T-helper 1 cell treated with Interleukin-12 subunit alpha and Interleukin-12 subunit beta and Interleukin-4 antibody, amounts not matched to agents 30 ng/mL and 1 ng/mL, for 36 hours (primary cell): ENCODE results near the gene GATA6. TPM values are rescaled to one million over a fixed set of nuclear protein-coding genes. Genes with fewer than 3 reads are reported as not detected.
"Not testable (repeated sequence)": the region's sequence is repeated elsewhere in the genome, so short reads cannot be mapped to it uniquely, and the experiment has no call there.

Experiments used
- intact Hi-C: fragments of 100-400 bp; cut with micrococcal nuclease; formaldehyde crosslinking; loops from one replicate; pipeline ENCODE4 v1.15.1; 2024
- total RNA-seq: library from RNA; stranded (reverse); gene quantifications from 2 replicates; pipeline ENCODE4 v1.2.3, GENCODE V29; 2022

GATA6 gene
- total RNA-seq, 1 donor from 2014 or later: not detected

DNA sequence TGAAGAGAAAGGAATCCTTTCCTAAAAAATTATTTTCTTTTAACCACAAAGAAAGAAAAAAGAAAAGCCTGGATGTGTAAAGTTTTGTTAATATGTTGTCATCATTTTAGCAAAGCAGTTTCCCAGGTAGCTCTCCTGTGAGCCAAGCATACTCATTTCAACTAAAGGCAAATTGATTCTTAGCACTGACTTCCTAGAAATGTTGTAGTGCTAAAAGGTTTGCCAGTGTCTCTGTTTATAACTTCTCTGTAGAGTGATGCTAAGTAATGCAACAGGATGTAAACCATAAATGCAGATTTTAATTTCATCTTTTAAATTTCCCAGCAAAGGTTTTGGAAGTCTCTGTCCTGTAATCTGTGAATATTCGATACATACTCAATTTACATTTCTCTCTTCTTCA lies 10.2 kb downstream of the GATA6 start:
- intact Hi-C loops: no loop called here

DNA sequence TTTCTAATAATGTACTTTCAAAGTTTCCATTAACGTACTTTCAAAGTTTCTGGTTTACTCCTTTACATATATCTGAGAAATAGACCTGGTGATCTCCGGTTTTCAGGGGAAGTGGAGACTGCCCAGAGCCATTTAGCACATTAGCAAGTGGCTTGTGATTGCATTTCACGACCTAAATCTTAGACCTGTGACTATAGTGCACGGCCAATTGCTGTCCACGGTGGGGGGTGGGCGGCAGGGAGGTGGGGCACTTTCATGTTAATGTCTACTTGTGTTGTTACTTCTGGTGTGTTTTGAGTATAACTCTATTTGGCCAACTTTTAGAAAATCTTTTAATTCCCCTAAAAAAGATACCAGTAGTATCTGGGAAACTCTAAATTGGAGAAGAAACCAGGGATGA lies 11.3 kb downstream of the GATA6 start:
- intact Hi-C loops: no loop called here

DNA sequence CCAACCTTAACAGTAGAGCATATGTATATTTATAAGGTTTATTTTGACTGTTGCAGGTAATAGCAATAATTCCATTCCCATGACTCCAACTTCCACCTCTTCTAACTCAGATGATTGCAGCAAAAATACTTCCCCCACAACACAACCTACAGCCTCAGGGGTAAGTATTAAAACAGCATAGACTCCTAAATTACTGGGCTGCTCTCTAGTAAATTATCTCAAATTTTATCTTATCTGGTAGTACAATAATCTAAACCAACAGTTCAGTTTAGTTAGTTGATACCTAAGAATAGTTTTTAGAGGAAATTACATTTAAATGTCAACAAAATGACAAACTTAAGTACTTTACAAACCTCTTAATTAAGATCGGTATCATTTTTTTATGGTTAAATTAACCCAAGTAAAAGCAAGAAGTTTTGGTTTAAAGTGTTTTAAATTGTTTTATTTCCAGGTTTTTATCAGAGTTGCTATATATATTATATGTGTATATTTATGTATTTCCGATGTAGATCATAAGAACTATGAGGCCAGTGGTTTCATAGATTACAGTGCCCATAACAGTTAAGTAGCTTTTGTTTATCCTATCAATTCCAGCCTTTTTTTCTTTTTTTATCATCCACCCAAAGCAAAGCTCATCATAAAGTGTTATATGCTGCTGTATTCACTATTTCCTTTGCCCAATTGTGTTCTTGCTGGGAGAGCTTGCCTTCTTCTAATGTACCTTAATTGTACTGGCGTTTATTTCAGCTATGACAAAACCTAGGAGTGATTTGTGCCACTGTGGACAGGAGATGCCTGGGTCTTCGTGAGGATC lies 13.7 kb downstream of the GATA6 start:
- intact Hi-C loops: no loop called here

DNA sequence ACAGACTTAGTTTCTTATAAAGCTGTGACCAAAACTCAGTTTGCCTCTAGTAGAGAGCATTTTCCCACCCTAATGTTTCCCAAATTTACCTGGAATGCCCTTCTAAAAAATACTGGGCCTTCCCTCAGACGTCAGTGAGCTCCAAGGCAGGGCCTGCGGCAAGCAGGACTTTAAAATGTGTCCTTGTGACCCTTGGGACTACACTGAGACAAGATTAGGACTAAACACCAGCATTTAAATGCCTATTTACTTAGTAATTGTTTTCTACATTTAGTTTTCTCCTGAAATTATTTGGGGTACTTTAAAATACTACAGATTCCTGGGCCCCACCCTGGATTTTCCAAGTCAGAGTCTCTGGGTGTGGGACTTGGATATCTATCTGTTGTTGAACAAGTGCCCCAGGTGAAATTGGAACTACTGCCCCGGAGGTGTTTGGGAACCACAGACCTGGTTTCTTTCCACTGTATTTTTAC lies 14.3 kb downstream of the GATA6 start:
- intact Hi-C loops: no loop called here

DNA sequence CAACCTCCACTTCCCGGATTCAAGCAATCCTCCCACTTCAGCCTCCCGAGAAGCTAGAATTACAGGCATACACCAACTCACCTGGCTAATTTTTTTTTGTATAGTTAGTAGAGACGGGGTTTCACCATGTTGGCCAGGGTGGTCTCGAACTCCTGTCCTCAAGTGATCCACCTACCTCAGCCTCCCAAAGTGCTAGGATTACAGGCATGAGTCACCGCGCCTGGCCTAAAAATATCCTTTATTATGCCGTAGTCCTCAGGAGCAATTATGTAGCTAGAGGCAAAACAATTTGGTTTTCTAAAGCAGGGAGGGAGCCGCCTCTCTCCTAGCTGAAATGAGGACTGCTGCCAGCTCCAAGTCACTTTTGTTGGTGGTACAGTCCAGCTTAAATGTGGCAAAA lies 15.2 kb downstream of the GATA6 start:
- intact Hi-C loops: not testable (repeated sequence)

DNA sequence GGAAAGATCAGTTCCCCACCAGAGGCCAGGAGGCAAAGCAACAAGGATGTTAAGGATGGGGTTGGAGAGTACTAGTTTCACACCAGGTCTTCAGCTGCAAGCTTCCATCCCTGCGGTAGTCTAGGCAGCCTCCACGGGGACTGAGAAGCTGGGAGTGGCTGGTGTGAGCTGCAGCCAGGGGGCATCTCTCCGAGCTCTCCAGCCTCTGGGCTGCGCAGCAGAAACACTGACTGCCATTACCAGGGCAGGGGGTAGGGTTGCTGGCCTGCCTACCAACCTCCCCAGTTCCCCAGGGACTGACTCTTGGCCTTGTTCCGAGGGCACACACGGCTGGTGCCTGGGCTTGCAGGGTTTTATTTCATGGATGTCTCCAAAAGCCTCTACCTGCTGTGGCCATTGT lies 15.9 kb downstream of the GATA6 start:
- intact Hi-C loops: no loop called here

DNA sequence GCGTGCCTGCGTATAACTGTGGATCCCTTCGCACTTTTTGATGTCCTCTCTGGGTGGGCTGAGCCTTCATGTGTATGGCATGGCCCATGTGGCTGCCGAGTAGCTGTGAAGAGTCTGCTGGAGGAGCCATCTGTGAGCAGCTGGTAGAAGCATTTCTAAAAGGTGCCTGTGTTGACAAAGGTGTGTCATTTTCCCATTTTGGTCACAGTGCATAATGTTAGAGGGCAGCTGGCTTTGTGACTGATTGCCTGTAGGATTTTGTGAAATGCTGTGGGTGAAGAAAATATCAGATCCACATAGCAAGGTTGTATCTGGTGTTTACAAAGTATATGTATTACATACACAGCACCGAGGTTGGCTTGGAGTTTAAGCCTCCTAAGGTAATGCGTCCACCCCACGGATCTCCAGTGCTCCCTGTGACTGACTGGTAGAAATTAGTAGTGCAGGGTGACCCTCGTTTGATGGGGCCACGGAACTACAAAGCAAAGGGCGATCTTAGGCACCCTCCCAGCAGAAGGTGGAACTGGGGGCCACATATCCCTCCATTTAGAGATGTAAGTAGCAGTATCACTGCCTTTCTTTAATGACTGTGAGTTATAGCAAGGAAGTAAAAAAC lies 16.5 kb downstream of the GATA6 start:
- intact Hi-C loops: no loop called here

DNA sequence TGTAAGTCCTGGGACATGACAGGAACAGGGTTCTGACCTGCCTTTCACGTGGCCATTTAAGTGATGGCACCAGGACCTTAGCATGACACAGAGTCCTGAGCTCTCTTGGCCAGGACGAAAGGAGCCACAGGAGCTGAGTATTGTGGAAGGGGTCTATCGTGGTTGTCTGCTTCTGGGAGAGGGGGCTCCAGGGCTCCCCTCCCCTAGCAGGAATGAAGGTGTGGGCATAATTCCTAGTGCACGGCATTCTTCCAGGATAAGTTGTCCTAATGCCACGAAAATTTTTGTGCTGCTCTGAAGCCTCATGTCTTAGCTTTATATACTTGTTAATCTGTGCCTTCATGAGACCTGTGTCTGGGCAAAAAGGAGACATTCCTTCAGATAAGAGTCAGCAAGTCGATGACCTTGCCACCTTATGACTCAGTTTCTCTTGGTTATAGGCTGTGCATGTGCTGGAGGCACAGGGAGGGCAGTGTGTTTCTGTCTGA lies 17.1 kb downstream of the GATA6 start:
- intact Hi-C loops: no loop called here

DNA sequence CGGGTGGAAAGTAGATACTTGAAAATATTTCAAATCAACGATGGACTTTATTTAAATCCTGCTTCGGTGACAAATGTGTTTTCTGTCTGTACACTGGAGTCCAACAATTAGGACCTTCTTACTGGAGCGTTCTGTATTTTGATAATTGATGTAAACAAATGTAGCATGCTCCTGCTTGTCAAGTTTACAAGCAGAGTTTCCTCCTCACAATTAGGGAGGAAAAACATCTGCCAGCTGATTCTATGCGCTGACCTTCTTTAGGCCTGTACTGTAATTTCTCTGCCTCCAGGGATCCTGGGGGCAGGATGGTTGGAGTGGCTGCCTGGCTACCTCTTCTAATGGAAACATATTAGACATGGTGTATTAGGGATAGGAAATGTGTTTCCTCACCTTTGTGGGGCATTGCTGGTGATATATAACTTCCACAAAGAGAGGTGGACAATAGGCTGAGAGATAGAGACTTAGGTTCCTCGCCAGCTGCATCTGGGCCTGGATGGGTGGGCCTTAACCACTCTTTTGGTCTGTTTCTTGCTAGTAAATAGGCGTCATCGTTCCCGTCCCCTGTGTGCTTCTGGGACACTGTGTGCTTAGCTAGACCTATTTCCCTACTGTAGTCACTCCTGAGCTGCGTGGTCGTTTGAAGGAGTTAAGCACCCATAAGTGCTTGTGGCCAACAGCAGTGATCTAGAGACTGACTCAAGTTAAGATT lies 19.3 kb downstream of the GATA6 start:
- intact Hi-C loops: no loop called here

DNA sequence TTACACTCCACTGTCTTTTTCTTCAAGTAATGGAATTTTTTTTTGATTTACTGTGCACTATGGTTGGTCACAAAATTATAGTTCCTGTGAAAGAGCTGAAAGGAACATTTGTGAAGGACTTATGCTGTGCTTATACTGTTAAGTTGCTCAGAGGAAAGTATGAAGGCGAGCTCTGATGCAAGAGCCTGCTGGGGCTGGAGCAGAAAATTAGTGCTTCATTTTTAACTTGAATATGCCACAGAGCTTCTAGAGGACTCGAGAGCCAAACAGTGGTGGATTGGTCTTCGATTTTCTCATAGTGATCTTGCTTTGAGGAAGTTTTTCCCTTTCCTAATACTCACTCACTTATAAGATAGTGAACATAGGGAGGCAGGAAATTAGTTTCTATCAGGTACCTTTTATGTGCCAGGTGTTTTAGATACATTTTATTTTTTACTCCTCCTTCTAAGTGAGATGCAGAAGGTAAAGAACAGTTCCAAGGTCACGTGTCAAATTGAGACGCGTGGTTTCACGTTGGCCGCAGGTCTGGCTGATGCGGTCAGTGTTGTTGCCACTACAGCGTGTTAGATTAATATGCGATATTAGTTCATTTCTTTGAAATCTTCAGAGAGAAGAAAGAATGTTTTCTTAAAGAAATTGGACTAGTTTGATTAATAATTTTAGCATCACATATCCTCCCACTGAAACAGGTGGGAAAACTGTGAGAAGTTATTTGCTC lies 20.2 kb downstream of the GATA6 start:
- intact Hi-C loops: no loop called here

DNA sequence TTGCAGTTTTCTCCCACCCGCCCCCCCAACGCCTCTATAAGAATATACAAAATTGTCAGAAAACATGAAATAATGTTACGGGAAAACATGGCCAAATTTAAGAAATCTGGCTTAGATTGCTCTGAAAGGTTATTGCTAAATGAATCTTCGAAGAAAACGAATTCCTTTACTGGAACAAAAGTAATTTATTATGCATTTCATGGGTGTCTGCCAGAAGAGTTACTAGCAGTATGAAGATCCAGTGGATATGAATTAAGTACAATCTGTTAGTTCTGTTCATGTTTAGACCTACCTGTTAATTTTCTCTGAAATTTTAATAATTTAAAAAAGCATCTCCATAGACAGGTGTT lies 21.9 kb downstream of the GATA6 start:
- intact Hi-C loops: no loop called here

DNA sequence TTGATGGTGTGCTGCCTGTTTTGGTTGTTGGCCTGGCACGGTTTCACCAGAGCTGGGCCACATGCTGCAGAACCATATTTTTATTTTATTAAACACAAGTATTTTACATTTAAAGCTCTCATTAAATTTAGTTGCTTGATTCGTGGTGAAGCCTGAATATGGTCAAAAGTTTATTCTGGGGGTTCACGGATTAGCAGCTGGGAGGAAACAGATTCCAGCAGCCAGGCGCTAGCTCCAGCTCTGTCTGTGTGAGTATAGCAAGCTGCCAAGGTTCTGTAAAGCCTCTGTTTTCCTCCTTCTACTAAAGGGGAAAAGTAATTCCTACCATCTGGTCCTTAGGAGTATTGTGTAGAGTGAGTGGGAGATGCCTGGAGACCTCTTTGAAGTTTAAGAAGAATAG lies 22.5 kb downstream of the GATA6 start:
- intact Hi-C loops: no loop called here

DNA sequence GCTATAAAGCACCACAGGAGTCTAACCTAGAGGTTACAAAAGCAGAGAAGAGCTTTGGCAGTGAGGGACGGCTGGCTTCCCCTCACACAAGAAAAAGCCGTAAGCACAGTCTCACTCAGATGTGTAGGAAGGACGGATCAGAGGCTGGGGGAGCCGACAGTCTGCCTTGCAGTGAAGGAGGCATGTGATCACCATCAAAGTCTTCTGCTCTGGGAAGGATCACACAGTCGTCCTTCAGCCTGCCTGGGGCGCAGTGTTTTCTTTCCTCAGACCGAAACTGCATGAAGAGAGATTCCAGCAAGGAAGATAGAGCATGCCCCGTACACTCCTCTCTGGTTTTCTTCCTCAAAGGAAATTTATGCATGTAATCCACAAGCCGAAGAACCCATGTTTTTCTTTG lies 24.1 kb downstream of the GATA6 start:
- intact Hi-C loops: no loop called here

DNA sequence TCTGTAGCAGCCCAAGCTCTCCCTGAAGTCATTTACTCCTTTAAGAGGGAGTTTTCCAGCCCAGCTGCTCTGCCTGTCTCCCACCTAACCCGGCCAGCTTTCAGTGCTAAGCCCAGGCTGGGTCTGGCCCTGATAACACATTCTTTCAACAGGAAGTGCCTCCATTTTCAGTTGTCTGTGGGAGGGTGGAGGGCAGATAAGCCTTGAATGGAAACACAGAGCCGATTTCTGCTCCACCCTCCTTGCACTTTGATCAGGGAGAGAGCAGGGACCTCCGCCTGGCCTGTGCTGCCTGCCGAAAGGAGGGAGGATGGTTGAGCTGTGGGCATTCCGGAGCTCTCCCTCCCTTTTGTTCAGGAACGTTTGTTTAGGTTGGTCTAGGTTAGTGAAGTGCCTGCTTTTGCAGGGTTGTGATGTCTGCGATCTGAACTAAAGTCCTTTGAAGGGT lies 24.8 kb downstream of the GATA6 start:
- intact Hi-C loops: no loop called here

DNA sequence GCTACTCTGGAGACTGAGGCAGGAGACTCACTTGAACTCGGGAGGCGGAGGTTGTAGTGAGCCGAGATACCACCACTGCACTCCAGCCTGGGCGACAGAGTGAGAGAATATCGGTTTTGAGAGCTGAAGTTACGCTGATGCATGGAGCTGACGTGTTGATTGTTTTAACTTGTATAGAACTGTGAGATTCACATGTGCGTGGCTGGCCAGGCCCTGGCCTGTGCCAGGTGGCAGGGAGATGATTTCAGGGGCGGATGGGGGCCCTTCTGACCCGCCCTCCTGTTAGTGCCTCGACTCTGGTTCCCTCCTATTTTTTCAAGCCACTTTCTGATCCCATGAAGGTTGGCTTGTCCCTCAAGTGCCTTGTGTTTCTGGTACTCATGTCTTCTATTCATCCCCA lies 25.7 kb downstream of the GATA6 start:
- intact Hi-C loops: no loop called here

DNA sequence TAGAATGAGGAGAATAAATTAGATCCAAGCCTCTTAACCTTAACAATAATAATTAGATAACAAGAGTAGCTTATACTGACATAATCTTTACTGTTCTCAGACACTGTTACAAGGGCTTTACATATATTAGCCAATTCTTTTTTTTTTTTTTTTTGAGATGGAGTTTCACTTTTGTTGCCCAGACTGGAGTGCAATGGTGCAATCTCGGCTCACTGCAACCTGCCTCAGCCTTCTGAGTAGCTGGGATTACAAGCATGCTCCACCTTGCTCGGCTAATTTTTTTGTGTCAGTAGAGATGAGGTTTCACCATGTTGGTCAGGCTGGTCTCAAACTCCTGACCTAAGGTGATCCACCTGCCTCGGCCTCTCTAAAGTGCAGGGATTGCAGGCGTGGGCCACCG lies 27.6 kb downstream of the GATA6 start:
- intact Hi-C loops: not testable (repeated sequence)

DNA sequence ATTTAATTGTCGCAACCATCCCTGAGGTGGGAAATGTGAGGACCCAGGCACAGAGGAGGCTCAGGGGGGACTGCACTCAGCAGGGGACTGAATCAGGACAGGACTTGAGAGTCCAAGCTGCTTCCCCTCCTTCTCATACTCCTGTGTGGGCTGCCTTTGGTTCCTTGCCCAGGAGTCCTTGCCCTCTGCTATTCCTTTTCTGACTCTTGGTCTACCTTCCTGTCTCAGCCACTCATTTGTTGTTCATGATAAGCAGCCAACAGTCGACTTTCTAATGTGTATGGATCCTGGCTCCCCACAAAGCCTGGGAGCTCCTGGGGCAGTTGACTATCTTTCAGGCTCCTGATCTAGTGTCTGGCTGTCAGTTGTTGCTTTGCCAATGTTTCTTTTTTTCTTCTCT lies 28.3 kb downstream of the GATA6 start:
- intact Hi-C loops: no loop called here

DNA sequence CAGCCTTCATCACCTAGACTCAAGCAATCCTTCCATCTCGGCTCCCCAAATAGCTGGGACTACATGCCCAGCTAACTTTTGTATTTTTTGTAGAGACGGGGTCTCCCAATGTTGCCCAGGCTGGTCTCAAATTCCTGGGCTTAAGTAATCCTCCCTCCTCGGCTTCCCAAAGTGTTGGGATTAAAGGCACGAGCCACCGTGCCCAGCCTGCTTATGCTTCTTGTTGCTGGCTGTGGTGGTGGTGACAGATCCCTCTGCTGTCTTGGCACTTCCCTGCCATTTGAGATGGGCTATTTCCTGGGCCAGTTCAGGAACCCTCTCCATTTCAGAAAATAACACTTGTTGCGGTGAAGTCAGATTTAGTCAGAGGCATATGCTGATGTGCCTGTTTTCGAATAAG lies 28.8 kb downstream of the GATA6 start:
- intact Hi-C loops: no loop called here

DNA sequence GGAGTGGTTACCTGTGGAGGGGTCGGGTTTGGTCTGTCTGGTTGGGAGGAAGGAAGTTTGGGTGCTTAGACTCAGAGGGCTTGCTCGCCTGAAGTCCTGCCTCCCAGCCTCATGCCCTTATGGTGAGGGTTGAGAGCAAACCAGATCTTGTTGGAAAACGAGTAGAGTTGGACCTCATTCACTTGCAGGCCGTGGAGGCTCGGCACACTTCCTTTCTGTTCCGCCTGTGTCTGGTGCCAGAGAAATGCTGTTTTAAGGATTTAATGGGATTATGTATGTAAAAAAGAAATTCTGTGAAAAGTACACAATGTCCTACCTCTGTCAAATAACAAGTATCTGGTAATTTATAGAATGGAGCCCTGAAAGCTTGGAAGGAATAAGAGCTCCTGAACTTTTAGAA lies 29.6 kb downstream of the GATA6 start:
- intact Hi-C loops: no loop called here

DNA sequence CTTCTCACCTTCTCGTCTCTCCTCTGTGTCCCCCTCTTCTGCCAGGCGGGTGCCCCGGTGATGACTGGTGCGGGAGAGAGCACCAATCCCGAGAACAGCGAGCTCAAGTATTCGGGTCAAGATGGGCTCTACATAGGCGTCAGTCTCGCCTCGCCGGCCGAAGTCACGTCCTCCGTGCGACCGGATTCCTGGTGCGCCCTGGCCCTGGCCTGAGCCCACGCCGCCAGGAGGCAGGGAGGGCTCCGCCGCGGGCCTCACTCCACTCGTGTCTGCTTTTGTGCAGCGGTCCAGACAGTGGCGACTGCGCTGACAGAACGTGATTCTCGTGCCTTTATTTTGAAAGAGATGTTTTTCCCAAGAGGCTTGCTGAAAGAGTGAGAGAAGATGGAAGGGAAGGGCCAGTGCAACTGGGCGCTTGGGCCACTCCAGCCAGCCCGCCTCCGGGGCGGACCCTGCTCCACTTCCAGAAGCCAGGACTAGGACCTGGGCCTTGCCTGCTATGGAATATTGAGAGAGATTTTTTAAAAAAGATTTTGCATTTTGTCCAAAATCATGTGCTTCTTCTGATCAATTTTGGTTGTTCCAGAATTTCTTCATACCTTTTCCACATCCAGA lies 31.3 kb downstream of the GATA6 start:
- intact Hi-C loops: no loop called here

DNA sequence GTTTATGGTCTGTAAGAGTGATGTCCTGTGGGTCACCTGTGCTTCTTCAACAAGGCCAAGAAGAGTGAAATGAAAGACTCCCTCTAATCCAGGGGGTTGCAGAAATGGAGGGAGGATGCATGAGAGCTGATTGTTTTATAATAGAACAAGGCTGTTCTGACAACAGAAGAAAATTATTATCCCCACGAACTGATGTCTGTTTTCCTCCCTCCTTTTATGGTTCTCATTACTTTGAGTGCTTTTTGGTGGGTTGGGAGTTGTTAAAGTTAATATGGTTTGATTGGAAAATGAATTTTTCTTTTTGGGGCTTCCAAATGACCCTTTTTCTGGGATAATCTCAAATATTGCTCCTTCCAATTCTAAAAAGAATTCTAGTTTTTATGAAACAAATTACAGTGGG lies 33.6 kb downstream of the GATA6 start:
- intact Hi-C loops: no loop called here
